Caki2 (cell line): ENCODE results near the gene IGFLR1. TPM values are rescaled to one million over a fixed set of nuclear protein-coding genes. Genes with fewer than 3 reads are reported as not detected.
"Not testable (repeated sequence)": the region's sequence is repeated elsewhere in the genome, so short reads cannot be mapped to it uniquely, and the experiment has no call there.

Experiments used
- DNase-seq: peaks from one replicate; pipeline ENCODE4 v3.0.0-alpha.2; 2015; ENCODE audit warnings: low read depth
- in situ Hi-C: cut with HindIII; loops from 2 replicates; pipeline ENCODE4 v1.10.0; 2016; ENCODE audit warnings: low sequenced_read_pairs, low pct_unique_long_range_greater_than_20kb, mixed read lengths
- total RNA-seq: library from RNA; depleted of rRNA; stranded (reverse); fragments of >200 nt; shearing (Covaris generic); gene quantifications from 2 replicates; pipeline ENCODE4 v1.2.3, GENCODE V29; 2014; ENCODE audit warnings: low replicate concordance

Gene IGFLR1
- total RNA-seq, 1 experiment from 2014 or later: 10.1 TPM

DNA sequence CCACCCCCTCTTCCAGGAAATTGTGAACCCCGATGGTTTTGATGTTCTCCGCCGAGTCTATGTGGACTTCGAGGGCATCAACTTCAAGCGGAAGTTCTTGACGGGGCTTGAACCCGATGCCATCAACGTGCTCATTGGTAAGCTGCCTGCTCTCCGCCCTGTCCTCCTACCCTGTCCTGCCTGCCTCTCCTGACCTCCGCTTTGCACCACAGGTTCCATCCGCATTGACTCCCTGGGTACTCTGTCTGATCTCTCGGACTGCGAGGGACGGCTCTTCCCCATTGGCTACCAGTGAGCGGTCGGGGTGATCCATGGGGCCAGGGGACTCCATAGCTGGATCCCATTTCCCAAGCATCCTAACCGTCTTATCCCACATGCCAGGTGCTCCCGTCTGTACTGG lies 11.9 kb downstream of the IGFLR1 start:
- DNase-seq: no peak
- in situ Hi-C loops: no loop called here

DNA sequence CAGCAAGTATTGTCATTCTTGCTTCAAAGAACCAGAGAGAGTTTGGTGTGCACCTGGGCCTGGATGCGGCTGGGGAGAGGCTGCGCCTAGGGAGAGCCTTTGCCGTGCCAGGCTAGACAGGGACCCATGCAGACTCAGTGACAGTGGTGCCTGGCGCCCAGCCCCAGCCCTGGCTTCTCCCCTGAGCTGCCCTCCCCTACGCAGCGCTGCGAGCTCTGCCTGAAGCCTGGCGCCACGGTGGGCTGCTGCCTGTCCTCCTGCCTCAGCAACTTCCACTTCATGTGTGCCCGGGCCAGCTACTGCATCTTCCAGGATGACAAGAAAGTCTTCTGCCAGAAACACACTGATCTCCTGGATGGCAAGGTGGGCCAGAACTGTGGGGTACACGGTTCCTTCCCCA lies 12.5 kb downstream of the IGFLR1 start:
- DNase-seq: no peak
- in situ Hi-C loops: no loop called here

DNA sequence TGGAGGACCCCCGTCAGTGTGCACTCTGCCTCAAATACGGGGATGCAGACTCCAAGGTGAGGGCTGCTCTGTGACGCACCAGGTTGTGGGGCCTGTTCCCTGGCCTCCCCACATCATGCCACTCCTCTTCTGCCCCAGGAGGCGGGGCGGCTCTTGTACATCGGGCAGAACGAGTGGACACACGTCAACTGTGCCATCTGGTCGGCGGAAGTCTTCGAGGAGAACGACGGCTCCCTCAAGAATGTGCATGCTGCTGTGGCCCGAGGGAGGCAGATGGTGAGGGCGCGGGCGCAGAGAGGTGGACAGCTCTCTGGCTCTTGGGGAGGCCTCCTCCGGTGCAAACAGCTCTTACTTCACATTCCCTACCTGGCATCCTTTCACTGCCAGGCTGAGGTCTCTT lies 13.2 kb downstream of the IGFLR1 start:
- DNase-seq: no peak
- in situ Hi-C loops: no loop called here

DNA sequence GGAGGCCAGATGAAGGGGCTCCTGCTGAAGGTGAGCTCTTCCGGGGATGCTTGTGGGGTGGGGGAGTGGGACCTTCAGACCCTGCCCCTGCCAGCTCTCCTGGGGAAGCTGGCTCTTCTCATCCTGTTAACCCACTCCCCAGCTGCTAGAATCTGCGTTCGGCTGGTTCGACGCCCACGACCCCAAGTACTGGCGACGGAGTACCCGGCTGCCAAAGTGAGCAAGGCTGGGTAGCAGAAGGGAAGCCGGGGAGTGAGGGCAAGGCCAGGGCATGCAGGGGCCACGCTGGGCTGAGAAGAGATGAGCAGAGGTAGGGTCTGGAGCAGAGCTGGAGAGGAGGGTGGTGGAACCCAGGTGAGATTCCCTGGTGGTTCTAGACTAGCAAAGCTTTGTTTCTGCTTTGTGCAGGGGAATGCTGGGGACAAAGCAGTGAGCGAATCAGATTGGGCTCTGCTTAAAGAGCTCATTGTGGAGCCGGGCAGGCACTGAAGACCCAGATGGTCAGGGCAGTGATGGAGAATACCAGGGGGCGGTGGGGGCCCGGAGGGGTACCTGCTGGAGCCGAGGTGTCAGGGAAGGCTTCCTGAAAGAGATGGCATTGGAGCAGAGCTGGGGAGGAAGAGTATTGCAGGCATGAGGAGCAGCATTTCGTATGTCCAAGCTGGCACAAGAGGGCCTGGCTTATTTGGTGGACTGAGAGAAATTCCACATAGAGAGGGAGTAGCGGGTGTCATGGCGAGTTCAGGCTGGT lies 14.1 kb downstream of the IGFLR1 start:
- no peak for DNase-seq
- in situ Hi-C loops: no loop called here

DNA sequence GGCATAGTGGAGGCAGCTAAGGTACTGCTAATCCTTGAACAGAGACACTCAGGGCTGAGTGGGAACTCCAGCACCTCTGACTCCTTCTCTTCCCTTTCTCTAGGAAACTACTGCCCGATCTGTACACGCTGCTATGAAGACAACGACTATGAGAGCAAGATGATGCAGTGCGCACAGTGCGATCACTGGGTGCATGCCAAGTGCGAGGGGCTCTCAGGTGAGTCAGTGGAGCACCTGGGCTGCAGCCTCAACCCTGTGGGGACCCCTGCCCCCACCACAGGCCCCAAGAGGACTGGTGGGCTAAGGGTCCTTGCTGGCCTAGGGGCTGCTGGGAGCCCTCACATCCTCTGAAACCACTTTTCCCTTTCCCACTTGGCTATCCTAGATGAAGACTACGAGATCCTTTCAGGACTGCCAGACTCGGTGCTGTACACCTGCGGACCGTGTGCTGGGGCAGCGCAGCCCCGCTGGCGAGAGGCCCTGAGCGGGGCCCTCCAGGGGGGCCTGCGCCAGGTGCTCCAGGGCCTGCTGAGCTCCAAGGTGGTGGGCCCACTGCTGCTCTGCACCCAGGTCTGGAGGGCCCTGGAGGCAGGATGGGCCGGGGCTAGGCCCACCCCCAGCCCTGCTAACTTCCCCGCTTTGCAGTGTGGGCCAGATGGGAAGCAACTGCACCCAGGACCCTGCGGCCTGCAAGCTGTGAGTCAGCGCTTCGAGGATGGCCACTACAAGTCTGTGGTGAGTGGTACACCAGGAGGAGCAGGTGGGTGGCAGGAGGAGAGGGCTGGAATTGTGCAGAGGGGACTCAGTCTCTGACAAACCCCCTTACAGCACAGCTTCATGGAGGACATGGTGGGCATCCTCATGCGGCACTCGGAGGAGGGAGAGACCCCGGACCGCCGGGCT lies 14.9 kb downstream of the IGFLR1 start:
- in situ Hi-C loops: no loop called here
- no peak for DNase-seq

DNA sequence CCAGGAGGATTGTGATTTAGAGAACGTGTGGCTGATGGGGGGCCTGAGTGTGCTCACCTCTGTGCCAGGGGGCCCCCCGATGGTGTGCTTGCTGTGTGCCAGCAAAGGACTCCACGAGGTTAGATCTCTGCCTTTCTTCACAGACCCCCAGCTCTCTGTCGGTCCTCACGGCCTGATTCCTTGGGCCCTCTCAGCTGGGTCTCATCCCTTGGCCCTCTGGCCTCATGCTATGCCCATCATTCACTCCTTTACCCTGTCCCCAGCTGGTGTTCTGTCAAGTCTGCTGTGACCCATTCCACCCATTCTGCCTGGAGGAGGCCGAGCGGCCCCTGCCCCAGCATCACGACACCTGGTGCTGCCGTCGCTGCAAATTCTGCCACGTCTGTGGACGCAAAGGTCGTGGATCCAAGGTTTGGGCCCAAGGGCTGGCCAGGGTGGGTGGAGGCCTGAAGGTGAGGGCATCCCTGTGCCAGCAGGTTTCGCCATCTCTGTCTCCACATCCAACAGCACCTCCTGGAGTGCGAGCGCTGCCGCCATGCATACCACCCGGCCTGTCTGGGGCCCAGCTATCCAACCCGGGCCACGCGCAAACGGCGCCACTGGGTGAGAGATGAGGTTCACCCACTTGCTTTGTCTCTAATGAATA lies 16.9 kb downstream of the IGFLR1 start:
- in situ Hi-C loops: no loop called here
- no peak for DNase-seq

DNA sequence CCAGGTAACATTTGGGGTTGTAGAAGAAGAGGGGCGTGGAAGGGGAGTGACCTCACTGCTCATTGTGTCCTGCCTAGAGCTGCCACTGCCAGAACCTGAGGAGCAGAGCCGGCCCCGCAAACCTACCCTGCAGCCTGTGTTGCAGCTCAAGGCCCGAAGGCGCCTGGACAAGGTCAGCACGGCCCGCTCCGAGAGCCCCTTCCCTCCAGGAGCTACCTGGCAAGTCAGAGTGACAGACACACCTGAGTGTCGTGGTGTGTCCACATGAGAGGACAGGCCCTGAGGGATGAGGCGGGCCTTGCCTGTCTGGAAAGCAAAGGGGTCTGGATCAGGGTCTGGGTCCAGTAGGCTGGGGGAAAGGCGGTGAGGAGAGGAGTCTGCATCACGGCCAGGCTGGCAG lies 17.7 kb downstream of the IGFLR1 start:
- in situ Hi-C loops: no loop called here
- no peak for DNase-seq

DNA sequence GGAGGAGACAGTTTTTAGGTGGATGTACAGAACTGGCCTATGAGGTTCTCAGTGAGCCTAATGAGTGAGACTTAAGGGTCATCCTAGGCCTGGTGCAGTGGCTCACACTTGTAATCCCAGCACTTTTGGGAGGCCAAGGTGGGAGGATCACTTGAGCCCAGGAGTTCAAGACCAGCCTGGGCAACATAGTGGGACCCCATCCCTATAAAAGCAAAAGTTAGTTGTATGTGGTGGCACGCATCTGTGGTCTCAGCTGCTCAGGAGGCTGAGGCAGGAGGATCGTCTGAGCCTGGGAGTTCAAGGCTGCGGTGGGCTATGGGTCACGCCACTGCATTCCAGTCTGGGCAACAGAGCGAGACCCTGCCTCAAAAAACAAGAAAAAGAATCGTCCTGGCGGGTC lies 18.1 kb downstream of the IGFLR1 start:
- in situ Hi-C loops, DNase-seq: not testable (repeated sequence)

DNA sequence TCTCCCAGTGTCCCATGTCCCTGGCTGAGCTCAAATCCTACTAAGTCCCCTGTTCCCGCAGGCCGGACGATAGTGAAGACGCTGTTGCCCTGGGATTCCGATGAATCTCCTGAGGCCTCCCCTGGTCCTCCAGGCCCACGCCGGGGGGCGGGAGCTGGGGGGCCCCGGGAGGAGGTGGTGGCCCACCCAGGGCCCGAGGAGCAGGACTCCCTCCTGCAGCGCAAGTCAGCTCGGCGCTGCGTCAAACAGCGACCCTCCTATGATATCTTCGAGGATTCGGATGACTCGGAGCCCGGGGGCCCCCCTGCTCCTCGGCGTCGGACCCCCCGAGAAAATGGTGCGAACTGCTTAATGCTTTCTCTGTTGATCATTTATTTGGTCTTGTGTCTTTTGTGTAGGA lies 18.6 kb downstream of the IGFLR1 start:
- DNase-seq: no peak
- in situ Hi-C loops: no loop called here

DNA sequence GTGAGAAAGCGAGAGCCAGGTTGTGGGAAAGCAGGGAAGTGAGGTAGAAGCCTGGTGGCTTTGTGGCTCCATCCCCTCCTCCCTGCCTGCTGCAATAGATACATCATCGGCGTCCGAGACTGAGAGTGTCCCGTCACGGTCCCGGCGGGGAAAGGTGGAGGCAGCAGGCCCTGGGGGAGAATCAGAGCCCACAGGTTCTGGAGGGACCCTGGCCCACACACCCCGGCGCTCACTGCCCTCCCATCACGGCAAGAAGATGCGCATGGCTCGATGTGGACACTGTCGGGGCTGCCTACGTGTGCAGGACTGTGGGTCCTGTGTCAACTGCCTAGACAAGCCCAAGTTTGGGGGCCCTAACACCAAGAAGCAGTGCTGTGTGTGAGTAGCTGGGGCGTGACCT lies 19.4 kb downstream of the IGFLR1 start:
- in situ Hi-C loops: no loop called here

DNA sequence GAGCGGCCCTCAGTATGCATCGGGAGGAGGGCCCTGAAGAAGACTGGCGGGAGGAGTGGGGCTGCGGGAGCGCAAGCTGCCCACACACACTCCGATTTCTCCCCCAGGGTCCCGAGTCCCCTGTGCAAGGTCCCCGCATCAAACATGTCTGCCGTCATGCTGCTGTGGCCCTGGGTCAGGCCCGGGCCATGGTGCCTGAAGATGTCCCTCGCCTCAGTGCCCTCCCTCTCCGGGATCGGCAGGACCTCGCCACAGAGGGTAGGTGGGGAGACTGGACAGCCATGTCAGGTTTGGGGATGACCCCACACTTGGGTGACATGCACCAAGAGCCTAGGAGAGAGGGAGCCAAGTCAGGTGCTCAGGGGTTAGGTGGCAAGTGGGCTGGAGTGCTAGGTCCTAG lies 19.8 kb downstream of the IGFLR1 start:
- in situ Hi-C loops: no loop called here
- no peak for DNase-seq

More for the DNA sequence above, 19.4 kb downstream of the IGFLR1 start:
- DNase-seq: no peak

DNA sequence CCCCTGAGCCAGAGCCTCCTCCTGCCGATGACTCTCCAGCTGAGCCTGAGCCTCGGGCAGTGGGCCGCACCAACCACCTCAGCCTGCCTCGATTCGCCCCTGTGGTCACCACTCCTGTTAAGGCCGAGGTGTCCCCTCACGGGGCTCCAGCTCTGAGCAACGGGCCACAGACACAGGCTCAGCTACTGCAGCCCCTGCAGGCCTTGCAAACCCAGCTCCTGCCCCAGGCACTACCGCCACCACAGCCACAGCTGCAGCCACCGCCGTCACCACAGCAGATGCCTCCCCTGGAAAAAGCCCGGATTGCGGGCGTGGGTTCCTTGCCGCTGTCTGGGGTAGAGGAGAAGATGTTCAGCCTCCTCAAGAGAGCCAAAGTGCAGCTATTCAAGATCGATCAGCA lies 20.9 kb downstream of the IGFLR1 start:
- in situ Hi-C loops: no loop called here
- no peak for DNase-seq

DNA sequence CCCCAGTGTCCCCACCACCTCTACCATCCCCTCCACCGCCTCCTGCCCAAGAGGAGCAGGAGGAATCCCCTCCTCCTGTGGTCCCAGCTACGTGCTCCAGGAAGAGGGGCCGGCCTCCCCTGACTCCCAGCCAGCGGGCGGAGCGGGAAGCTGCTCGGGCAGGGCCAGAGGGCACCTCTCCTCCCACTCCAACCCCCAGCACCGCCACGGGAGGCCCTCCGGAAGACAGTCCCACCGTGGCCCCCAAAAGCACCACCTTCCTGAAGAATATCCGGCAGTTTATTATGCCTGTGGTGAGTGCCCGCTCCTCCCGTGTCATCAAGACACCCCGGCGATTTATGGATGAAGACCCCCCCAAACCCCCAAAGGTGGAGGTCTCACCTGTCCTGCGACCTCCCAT lies 21.6 kb downstream of the IGFLR1 start:
- DNase-seq: no peak
- in situ Hi-C loops: no loop called here

DNA sequence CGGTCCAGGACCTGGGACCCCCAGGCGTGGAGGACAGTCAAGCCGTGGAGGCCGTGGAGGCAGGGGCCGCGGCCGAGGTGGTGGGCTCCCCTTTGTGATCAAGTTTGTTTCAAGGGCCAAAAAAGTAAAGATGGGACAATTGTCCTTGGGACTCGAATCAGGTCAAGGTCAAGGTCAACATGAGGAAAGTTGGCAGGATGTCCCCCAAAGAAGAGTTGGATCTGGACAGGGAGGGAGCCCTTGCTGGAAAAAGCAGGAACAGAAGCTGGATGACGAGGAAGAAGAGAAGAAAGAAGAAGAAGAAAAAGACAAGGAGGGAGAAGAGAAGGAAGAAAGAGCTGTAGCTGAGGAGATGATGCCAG lies 22.1 kb downstream of the IGFLR1 start:
- DNase-seq: no peak
- in situ Hi-C loops: no loop called here

DNA sequence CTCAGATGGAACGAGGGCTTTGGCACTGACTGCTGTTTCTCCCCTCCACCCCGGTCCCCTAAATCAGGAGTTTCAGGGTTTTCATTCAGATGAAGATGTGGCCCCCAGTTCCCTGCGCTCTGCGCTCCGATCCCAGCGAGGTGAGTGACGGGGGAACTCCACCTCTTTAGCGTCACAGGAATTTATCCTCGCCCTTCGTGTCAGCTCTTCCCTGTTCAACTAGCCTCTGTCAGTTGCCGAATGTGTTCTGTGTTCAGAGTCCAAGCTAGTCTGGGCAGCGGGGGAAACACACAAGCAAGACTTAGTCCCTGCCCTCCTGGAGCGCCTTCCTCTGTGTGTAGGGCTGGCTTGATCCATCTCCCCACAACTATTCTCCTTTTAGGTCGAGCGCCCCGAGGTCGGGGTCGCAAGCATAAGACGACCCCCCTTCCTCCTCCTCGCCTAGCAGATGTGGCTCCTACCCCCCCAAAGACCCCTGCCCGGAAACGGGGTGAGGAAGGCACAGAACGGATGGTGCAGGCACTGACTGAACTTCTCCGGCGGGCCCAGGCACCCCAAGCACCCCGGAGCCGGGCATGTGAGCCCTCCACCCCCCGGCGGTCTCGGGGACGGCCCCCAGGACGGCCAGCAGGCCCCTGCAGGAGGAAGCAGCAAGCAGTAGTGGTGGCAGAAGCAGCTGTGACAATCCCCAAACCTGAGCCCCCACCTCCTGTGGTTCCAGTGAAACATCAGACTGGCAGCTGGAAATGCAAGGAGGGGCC lies 22.7 kb downstream of the IGFLR1 start:
- DNase-seq: no peak
- in situ Hi-C loops: no loop called here

DNA sequence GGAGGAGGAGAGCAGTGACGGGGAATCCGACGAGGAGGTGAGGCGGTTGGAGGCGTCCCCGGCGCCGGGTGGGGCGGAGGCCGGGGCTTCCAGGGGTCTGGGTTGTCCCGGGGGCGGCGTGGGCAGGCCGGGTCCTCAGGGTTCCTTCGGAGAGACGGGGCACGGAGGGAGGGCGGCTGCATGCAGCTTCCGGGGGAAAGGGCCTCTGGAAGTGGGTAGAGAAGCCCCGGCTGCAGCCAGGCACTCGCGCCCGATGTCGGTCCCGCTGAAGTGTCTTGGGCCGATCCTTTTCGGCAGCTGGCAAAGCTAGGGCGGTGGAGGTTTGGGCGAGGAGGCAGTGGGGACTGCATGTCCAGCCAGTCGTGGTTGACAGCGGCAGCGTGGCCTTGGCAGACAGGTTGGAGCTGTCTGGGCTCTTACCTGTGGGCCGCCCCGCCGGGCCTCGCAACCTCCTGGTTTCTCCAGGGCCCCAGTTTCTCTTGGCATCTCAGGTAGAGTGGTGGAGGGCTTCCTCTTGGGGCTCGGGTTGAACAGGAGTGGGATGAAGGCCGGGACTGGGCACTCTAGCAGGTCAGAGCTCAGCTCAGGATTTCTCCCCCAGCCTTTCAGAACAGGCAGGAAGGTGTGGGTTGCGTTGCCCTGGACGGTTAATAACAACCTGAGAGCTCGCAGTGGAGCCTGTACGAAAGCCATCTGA lies 23.8 kb downstream of the IGFLR1 start:
- DNase-seq: peak; percentile 28
- in situ Hi-C loops: no loop called here

DNA sequence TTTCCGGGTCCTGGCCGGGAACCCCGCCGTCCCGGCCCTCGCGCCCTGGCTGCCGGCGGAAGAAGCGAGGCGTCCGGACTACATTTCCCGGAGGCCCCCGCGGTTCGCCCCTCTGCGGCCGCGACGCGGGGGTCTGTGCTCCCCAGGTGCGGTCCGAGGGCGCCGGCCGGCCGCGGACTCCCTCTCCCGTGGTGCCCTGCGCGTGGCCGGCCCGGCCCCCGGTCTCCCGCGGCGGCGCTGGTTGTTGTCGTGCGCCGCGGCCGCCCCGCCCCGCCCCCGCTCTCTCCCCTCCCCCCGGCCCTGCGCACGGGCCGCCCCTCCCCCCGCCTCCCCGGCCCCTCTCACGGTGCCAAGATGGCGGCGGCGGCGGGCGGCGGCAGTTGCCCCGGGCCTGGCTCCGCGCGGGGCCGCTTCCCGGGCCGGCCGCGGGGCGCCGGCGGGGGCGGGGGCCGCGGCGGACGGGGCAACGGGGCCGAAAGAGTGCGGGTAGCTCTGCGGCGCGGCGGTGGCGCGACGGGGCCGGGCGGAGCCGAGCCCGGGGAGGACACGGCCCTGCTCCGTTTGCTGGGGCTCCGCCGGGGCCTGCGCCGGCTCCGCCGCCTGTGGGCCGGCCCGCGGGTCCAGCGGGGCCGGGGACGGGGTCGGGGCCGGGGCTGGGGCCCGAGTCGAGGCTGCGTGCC lies 24.4 kb downstream of the IGFLR1 start, which contains the start of gene KMT2B:
TSS of gene KMT2B (plus strand) at position 339 of the 680 bp plus-strand sequence. CDS start at position 355, 16 bp downstream.
- peak; percentile 99 for DNase-seq
- in situ Hi-C loops: no loop called here
